ENCODE data around the gene GRID2.
"Not testable (repeated sequence)": the region's sequence is repeated elsewhere in the genome, so short reads cannot be mapped to it uniquely, and the experiment has no call there.

GRCh38 chr4:93300780-93301555 is 997.2 kb downstream of the GRID2 start:
- not testable (repeated sequence) for TF ChIP-seq POLR2A (IDR thresholded peaks at IDR 0.05; ENCODE audit: low read depth, low read length); SIN3A (IDR thresholded peaks at IDR 0.05; ENCODE audit: low read depth, low read length); CTCF (IDR thresholded peaks at IDR 0.05 in 2 of 3, conservative IDR thresholded peaks at IDR 0.05 in 1 of 3; ENCODE audit: control insufficient read depth in 2 of 3, extremely low read depth in 1 of 3, insufficient read depth in 1 of 3, low read depth in 3 of 3, low read length in 3 of 3); TCF3 (IDR thresholded peaks at IDR 0.05; ENCODE audit: borderline replicate concordance, insufficient read depth, low read depth, low read length); YY1 (IDR thresholded peaks at IDR 0.05; ENCODE audit: low read depth, low read length)
- peak in 1 of 2 experiments; percentile 33; a peak in 1 of 4 replicates for TF ChIP-seq BHLHE40 (IDR thresholded peaks at IDR 0.05; ENCODE audit: borderline replicate concordance in 1 of 2, low read depth in 2 of 2, low read length in 1 of 2)

All from GM12878 (cell line).